Measurements from ENCODE around the gene FILIP1L. TPM values are rescaled to one million over a fixed set of nuclear protein-coding genes. Genes with fewer than 3 reads are reported as not detected.
A peak's percentile ranks its signal among the peaks of the same experiment; 100 is the strongest.

FILIP1L gene
- total and polyA plus RNA-seq, 11 donors = 18.2 to 120 (median 77.3) TPM

DNA sequence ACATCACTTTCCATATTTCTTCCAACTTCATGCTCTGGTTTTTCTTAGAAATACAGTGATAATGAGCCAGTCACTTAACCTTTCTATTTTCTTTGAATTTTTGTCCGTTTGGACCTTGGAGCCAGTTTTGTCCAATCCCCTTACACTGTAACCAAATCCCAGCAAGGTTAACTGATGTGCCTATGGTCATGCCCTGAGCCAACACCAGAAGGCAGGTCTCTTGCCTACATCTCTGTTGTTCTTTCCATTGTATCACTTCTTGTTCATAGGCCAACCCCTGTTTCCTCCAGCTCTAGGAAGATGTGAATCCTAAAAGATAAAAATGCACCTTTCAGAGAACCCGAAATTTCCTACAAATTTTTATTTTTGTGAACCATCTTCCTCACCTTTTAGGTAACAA lies 174.0 kb downstream of the FILIP1L start:
- DNase-seq (no peak), ATAC-seq (no peak)
- Histone ChIP-seq H3K27me3 (no peaks in the 10 kb centered on the region), H3K4me1 (peaks cover 5 to 58% (median 47%) of the 10 kb centered on the region in 12 donors), H3K27ac (peak overlapping the region in 8 of 12 donors; percentile 33 to 77 (median 54)), H3K36me3 (no peaks in the 10 kb centered on the region), H3K9me3 (no peaks in the 10 kb centered on the region), H3K4me3 (no peak overlapping the region)
- no peak for TF ChIP-seq POLR2A (IDR thresholded peaks at IDR 0.05)
- TF ChIP-seq, protein P1, sequence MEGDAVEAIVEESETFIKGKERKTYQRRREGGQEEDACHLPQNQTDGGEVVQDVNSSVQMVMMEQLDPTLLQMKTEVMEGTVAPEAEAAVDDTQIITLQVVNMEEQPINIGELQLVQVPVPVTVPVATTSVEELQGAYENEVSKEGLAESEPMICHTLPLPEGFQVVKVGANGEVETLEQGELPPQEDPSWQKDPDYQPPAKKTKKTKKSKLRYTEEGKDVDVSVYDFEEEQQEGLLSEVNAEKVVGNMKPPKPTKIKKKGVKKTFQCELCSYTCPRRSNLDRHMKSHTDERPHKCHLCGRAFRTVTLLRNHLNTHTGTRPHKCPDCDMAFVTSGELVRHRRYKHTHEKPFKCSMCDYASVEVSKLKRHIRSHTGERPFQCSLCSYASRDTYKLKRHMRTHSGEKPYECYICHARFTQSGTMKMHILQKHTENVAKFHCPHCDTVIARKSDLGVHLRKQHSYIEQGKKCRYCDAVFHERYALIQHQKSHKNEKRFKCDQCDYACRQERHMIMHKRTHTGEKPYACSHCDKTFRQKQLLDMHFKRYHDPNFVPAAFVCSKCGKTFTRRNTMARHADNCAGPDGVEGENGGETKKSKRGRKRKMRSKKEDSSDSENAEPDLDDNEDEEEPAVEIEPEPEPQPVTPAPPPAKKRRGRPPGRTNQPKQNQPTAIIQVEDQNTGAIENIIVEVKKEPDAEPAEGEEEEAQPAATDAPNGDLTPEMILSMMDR (IDR thresholded peaks at IDR 0.05) = no peak
- intact Hi-C loops (cut with DNase I) = loop anchor here in 3 of 10 donors (5.0 to 10.0 kb wide), 2 partner anchors 64 to 92 kb away; no protein-coding TSS in a partner anchor
- WGBS, 4 donors = 82 to 89% (median 88%) methylated on average over 2 of the region's 2 CpGs

DNA sequence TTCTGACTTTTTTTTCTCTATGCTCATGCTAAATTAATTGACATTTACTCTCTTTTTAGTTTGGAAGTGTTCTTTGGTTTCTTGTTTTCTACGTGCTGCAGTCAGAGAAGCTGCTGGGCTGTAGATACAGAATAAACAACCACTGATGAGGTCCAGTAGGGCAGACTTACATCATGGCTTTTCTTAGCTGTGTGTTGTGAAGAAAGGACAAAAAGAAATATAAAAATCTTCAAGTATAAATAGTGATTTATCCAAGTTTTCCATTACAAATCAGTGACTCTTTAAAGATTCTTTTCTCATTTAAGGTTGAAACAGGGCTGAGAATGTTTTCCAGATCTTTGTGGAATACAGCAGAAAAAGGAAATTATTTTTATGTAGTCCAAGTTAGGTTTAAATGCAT lies 174.4 kb downstream of the FILIP1L start:
- no peaks in the 10 kb centered on the region for H3K36me3 ChIP-seq
- TF ChIP-seq POLR2A (IDR thresholded peaks at IDR 0.05) = no peak
- TF ChIP-seq, protein P1 (IDR thresholded peaks at IDR 0.05) = no peak
- 33 to 89% (median 54%) methylated on average over 1 of the region's 1 CpG for WGBS, 4 donors
- H3K27me3 ChIP-seq = no peaks in the 10 kb centered on the region
- no peaks in the 10 kb centered on the region for H3K9me3 ChIP-seq
- no peak overlapping the region for H3K4me3 ChIP-seq
- peak in 1 of 4 donors; percentile 53 for ATAC-seq
- H3K27ac ChIP-seq = peak overlapping the region in 8 of 12 donors; percentile 4 to 77 (median 54)
- no peak for DNase-seq
- intact Hi-C loops (cut with DNase I) = loop anchor here in 6 of 10 donors (5.0 to 10.0 kb wide), 7 partner anchors 62 to 315 kb away; no protein-coding TSS in a partner anchor
- H3K4me1 ChIP-seq = peaks cover 4 to 58% (median 47%) of the 10 kb centered on the region in 12 donors

DNA sequence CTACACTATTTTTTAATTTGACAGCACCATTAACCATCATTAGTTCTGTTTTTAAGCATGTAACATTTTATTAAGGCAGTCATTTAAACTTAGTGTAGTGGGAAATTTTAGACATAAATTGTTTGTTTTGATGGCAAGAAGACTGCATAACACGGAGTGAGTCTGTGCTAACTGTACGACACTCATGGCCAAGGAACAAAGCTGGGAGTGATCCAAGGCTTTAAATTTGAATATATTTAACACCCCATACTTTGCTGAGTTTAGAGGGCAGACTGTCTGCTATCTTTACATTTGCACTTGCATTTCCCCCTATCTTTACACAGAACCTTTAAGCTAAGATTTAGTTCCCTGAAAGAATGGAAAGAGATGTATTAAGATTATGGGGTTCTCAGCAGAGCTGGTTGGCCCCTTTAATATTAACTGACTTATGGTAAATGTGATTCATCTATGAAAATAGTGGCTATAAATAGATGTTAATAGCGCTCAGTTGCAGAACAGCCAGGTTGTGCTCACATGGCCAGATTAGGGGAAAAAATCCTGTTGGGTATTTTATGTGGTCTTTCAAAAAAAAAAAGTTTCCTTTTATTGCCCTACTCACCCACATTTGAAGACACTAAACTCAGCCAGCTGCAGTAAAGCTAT lies 175.9 kb downstream of the FILIP1L start:
- 53 to 64% (median 57%) methylated on average over 3 of the region's 3 CpGs for WGBS, 4 donors
- ATAC-seq (no peak), DNase-seq (no peak)
- no peaks in the 10 kb centered on the region for H3K9me3 ChIP-seq
- H3K36me3 ChIP-seq = no peaks in the 10 kb centered on the region
- no peak for TF ChIP-seq POLR2A (IDR thresholded peaks at IDR 0.05)
- TF ChIP-seq, protein P1 (IDR thresholded peaks at IDR 0.05) = no peak
- H3K27ac ChIP-seq = peak overlapping the region in 7 of 12 donors; percentile 4 to 77 (median 58)
- H3K4me1 ChIP-seq = peaks cover 4 to 52% (median 43%) of the 10 kb centered on the region in 12 donors
- intact Hi-C loops (cut with DNase I) = loop anchor here in 5 of 10 donors (5.0 to 10.0 kb wide), 5 partner anchors 61 to 316 kb away; no protein-coding TSS in a partner anchor
- no peak overlapping the region for H3K4me3 ChIP-seq
- no peaks in the 10 kb centered on the region for H3K27me3 ChIP-seq

DNA sequence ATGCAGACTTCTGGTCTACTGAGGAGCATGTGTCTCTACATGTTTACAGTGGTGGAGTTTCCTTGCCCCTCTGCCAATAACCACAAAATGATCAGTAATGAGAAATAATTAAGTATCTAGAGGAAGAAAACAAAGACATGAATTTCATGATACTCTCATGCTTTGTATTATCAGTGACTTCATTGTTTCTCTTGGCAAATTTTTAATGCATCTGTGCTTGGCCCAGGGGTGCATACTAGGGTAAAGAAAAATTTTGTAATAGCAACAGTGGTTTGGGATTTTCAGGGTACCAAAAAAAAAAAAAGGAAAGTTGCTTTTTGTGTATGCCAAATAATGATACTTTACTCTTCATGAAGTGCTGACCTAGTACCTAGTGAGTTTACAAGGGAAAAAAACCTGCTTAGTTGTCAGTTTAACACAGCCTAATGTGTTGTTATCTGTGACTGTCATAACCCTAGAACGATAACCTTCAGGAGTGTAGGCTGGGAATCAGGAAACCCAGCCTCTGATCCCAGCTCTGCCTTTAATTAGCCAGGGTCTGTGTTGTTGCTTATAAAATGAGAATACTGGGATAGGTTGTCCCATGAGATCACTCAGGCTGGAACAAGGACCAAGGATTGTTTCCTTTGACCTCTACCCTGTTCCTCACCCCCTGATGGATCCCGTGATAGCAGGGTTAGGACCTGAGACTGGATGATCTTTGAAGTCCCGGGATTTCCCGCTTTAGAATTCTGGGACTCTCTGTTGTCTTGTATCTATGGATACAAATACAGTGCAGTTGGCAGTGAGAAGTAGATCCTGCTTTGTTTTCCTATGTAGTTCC lies 179.1 kb downstream of the FILIP1L start:
- peak; percentile 79 to 88 (median 80) for ATAC-seq
- 8 to 28% (median 15%) methylated on average over 4 of the region's 4 CpGs for WGBS, 4 donors
- no peak overlapping the region for H3K4me3 ChIP-seq
- H3K36me3 ChIP-seq = no peaks in the 10 kb centered on the region
- DNase-seq = peak in 3 of 5 donors; percentile 35 to 50 (median 36)
- intact Hi-C loops (cut with DNase I) = loop anchor here in 6 of 10 donors (5.0 to 10.0 kb wide), 5 partner anchors 58 to 320 kb away; no protein-coding TSS in a partner anchor
- no peaks in the 10 kb centered on the region for H3K27me3 ChIP-seq
- no peaks in the 10 kb centered on the region for H3K9me3 ChIP-seq
- H3K27ac ChIP-seq = peak overlapping the region in 10 of 12 donors; percentile 0 to 73 (median 51)
- H3K4me1 ChIP-seq = peaks cover 8 to 57% (median 43%) of the 10 kb centered on the region in 12 donors
- TF ChIP-seq POLR2A (IDR thresholded peaks at IDR 0.05) = no peak
- TF ChIP-seq, protein P1 (IDR thresholded peaks at IDR 0.05) = no peak

All from heart left ventricle (tissue), 16 donors.